ENCODE data around the gene SMYD2.

SMYD2 gene

DNA sequence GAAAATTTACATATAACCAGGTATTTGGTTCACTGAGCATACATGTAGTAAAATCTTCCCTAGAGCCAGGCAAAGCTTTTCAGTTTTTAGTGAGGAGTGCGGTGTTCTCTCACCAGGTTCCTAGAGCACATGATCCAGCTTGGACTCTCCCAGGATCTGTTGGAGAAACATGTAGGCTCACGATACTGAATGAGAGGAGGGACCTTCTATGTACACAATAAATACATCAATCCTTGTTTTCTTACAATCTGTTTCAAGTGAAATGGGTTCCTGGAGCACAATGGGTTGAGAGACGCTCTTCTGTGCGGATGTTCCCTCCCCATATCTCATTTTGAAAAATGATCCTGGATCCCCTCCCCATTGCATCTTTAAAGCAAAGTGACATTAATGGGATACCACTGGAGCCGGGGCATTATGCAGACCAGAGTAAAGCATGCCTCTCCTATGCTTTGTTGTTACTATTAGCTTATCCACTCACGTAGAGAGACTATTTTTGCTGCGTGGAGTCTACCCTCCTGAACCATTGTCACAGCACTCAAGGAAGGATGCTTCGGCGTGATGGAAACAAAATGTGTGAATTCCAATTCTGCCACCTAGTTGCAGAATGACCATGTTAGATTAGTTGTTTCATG, 19.3 kb downstream of the SMYD2 start:
- no peak for DNase-seq (ENCODE audit: low read depth in 2 of 2)

DNA sequence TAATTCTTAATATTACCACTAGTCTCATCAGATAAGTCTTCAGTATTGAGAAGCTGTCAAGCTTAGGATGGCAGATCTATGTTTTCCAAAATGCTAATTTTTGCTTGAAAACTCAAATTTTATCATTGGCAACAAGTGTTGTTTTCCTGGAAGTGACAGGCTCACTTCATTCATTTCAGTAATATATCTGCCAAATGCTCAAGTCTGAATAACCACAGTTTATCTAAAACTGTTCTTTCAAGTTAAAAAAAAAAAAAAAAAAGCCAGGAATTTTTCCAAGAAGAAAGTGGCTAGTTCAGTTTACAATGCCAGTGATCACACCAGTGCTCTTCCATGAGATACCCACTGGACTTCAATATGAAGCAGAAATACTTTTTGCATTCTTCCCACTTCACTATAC, 20.6 kb downstream of the SMYD2 start:
- no peak for DNase-seq (ENCODE audit: low read depth in 2 of 2)

DNA sequence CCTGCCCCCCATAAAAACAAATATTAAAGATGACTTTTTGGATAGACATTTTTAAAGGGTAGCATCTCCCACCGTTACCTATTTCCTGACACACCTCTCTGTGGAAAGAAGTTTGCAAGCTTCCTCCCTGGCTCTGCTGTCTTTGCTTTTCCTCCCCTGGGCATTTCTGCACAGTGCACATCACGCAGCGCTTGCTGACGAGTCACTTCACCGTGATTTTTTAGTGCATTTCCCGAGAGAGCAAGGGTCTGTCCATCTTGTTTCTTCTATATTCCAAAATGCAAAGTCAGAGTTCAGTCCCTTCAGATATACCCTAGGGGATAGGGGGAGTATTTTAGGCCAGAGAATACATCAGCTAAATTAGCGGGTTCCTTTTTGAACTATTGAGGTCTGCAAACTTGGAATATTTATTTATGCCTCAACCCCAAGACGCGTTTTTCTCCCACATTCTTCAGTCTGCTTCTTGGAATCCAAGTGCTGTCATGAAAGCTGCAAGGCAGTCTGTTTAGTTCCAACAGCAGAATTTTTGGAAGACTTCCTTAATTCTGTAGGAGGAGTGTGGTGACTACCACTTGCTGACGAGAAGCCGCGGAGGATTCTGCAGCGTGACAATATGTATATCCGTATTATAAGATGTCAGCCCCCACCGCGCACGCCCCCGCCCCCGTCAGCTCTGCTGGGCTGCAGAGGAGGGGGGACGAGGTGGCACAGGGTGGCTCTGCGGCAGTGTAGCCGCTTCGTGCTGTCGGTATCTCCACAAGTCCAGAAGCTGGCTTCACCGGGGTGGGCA, 22.4 kb downstream of the SMYD2 start:
- no peak for DNase-seq (ENCODE audit: low read depth in 2 of 2)

DNA sequence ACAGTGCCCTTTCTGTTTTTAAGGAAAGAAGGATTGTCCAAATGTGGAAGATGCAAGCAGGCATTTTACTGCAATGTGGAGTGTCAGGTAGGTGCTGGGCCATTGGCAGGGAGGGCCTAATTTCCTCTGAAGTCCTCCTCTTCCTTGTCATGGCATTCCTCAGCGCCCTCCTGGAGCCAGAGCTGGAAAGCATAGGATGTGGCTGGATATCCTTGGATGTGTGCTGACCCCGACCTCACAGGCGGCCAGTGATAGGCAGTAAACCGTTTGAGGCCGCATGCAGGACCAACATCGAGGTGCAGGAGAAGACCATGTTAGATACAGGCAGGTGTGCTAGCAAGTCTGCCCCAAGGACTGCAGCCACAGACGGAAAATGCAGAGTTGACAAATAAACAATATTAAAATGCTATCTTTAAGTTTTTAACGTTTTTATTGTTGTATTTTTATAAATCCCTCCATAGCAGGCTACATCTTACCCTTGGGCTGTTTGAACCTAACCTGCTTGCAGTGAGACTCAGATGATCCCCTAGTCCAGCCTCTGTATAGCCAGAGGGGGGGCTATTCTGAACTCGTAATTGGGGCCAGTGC, 24.3 kb downstream of the SMYD2 start:
- DNase-seq (ENCODE audit: low read depth in 2 of 2), result no peak

DNA sequence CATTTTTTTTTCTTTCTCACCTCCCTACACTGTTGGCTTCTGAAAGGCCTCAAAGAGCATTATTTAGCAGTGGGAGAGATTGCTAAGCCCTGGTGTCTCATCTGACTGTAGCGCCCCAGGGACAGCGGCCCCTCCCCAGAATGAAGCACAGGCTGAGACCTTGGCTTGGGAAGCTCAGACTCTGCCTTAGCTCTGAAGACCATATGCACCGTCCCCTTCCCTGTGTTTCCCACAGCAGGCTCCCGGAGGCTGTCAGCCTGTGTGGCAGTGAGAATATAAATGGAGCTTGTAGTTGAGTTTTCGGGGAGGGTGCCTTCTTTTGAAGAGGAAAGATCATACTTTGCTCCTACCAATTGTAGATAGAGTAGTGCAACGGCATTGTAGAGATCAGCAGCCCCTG, 25.3 kb downstream of the SMYD2 start:
- DNase-seq (ENCODE audit: low read depth in 2 of 2), result no peak

DNA sequence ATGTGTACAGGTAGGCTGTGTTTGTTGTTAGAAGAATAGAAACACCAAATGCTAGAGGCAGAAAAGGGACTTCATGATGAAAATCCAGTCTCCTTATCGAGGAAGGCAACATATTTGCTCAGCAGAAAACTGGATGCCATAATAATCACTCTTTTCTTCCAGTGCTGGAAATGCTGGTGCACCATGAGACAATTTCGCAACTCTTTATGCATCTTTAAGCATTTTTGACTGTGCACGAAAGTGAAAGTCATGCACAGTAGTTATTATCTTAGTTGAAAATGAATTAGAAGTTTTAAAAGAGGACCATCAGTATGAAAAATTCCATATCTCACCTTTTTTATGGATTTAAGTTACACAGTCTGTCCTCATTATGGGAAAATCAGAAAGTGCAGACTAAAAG, 29.1 kb downstream of the SMYD2 start:
- no peak for DNase-seq (ENCODE audit: low read depth in 2 of 2)

DNA sequence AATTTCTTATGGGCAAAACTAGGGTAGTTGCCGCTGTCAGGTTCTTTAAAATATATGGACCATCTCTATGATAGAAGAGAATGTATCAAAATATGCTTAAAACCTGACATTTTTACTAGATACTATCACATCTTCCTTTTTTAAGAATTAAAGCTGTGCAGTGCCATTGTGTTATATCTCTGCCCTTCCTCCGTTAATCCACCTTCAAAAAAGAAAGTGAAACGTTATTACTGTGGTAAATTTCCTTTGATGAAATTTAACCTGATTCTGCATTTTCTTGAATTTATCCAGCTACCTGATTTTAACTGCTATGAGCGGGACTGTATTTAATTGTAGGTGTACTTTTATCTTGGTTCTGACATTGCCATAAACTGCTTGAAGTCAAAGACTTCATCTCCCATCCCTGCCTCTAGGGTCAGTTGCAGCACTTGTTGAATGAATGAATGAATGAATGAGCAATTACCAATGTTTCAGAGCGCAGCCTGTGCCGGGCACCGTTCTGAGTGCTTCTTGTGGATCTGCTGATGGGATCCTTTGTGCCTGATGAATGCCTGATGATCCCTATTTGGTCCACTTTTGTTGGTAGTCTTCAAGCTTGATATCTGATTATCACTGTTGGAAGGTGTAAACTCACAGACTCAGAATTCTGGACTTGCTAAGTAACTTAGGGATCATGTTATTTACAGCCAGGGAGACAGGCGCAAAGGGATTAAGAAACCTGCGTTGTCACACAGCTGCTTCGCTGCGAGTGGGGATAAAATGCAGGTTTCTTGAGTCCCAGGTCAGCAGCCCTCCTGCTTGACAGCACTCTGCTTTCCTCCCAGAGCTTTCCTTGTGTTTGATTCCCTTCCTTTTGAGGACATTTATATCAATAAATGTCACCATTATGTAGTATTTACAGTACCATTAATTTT, 30.1 kb downstream of the SMYD2 start:
- DNase-seq (ENCODE audit: low read depth in 2 of 2), result no peak

DNA sequence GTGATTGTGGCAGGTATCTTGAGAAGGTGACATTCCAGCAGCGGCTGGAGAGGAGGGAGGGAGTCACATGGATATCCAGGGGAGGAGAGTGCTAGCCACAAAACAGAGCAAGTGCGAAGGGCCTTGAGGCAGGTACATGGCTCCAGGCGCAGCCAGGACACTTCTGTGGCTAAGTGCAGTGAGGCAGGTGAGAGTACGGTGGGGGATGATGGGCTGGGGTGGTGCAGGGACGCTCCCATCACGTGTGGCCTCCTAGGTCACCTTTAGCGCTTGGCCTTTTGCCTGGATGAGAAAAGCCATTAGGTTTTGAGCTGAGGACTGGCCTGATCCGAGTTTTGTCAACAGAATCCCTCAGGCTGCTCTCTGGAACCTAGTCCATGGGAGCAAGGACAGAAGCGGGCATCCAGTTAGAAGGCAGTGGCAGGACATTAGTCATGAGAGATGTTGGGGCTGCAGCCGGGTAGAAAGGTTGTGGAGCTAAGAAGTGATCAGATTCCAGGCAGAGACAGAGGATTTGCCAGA, 31.6 kb downstream of the SMYD2 start:
- DNase-seq (ENCODE audit: low read depth in 2 of 2), result no peak

DNA sequence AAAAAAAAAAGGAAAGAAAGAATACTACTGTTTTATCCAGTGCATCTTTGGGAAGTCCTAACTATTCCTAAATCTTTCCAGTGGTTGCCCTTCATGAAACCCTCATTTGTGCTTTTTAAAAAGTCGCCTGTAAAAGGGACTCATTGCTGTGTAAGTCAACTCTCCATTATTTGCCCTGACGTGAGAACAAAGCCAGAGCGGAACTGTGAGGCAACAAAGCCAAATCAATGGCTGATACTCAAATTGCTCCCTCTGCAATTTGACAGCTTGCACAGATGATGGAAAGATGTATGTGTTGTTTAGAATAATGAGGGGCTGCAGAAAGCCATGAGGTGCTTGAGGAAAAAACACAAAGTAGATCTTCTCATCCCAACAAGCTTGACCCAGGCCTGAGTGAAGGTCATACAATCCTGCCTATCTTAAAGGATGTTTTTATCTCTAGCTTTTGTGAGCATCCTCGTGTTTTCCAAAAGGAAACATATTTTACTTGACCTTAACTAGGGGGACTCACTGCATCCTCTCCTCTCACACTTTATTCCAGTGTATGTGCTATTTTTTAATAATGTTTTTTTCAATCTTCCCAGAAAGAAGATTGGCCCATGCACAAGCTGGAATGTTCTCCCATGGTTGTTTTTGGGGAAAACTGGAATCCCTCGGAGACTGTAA, 33.4 kb downstream of the SMYD2 start:
- no peak for DNase-seq (ENCODE audit: low read depth in 2 of 2)

DNA sequence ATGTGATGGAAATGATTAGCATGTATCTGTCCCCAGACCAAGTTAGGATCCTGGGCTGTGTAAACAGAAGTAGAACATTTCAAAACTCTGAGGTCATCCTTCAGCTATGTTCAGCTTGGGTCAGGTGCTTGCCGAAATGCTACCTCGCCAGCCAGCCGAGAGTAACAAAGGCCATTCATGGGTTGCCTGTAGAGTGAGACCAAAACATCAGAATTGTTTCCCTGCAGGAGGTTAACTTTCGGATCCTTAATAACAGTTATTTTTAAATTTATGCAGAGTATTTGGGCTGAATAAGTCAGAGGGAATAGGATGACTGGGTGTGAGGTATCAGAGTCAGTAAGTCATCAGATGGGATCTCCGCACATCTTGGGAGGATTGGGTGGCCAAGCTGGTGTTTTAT, 35.6 kb downstream of the SMYD2 start:
- DNase-seq (ENCODE audit: low read depth in 2 of 2), result no peak

DNA sequence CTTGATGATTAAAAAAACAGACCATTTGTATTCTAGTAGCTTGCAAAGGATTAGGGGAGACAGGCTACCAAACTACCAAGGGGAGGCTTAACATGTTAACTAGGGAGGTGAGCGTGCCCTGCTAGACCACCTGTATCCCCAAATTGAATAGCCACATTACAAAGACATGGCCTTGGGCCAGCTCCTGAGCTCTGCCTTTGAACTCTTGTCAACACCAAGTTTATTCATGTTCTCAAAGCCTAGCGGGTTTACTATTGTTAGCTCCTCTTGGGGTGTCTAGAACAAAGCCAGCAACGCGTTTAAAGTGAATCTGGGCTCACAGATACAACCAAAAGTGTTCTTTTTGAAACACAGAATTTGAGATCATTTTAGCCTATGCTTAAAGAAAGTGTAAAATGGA, 36.3 kb downstream of the SMYD2 start:
- DNase-seq (ENCODE audit: low read depth in 2 of 2), result no peak

DNA sequence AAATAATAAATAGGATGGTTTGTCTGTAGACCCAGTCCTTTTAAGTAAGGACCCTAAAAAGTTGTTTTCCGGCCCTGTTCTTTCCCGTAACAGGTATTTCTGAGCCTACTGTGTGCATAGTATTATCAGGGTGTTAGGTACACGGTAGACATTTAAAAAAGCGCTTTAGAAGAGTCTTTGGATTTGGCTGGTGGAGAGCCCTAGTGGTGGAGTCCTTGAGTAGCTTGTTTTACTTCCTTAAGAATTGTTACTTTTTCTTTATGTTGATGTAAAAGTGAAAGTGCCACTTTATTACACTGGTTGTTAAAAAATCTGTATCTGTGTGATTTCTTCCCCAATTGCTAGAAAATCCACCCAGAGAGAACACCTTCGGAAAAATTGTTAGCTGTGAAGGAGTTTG, 36.8 kb downstream of the SMYD2 start:
- no peak for DNase-seq (ENCODE audit: low read depth in 2 of 2)

DNA sequence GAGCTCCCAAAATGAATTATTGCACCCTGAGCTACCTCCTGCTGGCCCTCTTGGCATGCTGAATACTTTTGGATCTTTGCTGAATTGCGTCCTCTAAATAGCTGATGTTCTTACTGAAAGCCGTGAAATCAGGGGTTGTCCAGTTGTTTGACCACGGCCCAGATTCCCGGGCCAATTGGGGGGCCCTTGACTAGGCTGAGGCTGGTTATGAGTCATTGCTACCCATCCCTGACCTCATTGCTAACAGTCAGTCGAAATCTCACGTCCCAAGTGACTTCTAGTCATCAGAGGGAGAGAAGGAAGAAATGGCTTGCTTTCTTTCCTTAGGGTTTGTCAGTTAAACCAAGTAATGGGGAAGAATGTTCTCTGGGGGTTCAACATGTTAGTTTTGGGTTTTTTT, 37.4 kb downstream of the SMYD2 start:
- no peak for DNase-seq (ENCODE audit: low read depth in 2 of 2)

DNA sequence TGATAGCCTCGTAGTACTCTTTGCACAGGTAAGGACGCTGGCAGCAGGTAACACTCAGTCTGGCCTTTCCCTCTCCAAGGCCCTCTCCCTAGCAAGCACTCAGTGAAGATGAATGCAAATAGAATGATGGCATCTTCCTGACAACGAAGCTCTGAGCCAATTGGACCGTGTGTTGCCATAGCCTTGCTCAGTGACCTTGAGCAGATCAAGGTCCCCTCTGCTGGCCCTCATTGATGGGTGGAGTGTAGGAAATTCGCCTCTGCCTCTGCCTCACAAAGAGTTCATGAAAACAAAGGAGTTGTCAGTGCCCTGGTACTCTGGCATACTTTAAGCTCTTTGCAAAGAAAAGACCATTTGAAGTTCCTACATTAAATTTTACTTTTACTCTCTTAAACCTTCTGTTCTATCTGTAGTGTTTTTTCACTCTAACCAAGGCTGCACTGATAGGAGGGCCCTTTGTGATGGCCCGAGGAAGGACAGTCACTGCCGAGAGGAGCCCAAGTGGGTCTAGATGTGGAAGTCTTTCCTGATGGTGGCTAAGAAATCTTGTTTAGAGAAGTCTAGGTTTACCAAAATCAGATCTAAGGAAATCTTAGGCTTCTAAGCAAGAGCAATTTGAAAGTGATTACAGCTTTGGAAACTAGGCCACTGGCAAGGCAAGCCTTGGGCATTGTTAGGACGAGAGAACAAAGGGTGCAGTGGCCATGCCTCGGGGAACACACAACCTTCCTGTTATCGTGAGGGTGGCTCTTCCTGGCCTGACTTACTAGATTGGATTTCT, 38.2 kb downstream of the SMYD2 start:
- DNase-seq (ENCODE audit: low read depth in 2 of 2), result no peak

DNA sequence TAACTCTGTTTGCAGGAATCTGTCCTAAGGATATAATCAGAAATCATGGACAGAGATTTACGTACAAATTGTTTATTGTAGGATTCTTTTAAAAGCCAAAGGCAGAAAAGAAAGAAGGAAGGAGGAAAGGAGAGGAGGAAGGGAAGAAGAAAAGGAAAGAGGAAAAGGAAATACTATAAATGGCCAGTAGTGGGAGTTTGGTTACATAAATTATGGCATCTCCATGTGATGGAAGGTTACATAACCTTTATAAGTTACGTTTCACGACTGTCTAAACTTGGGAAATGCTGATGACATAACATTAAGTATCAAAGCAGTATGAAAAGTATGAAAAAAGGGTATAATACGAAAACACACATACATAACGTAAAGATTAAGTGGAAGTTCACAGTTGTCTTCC, 39.0 kb downstream of the SMYD2 start:
- DNase-seq (ENCODE audit: low read depth in 2 of 2), result no peak

DNA sequence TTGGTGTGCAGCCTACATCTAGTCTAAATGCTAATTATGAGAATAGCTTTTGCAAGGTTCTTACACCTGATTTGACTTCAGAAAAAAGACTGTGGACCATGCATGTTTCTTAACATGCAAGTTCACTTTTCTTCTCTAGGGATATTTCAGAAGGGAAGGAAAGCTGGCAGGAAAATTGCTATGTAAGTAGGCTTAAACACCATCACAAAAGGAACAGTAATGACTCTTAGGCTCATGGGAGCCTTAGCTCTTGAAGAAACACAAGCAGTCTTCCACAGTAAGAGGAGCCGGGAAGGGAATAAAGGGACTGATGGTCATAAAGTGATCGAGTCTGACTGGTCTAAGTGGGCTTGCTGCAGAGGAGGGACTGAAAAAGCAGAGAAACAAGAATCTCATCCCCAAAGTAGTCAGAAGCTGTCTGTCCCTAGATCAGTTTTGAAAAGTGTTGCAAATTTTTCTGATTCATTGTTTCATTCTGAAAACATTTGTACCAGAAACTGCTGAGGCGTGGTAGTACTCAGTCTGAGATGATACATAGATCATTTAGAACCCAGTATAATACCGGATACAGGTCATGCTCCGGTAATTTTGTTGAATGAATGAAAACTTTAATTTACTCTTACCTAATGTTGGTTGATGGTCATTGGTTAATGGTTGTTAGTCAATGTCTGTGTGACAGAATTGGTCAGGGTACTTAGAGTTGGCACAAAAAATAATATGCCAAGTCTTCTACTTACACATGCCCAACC, 40.9 kb downstream of the SMYD2 start:
- no peak for DNase-seq (ENCODE audit: low read depth in 2 of 2)

DNA sequence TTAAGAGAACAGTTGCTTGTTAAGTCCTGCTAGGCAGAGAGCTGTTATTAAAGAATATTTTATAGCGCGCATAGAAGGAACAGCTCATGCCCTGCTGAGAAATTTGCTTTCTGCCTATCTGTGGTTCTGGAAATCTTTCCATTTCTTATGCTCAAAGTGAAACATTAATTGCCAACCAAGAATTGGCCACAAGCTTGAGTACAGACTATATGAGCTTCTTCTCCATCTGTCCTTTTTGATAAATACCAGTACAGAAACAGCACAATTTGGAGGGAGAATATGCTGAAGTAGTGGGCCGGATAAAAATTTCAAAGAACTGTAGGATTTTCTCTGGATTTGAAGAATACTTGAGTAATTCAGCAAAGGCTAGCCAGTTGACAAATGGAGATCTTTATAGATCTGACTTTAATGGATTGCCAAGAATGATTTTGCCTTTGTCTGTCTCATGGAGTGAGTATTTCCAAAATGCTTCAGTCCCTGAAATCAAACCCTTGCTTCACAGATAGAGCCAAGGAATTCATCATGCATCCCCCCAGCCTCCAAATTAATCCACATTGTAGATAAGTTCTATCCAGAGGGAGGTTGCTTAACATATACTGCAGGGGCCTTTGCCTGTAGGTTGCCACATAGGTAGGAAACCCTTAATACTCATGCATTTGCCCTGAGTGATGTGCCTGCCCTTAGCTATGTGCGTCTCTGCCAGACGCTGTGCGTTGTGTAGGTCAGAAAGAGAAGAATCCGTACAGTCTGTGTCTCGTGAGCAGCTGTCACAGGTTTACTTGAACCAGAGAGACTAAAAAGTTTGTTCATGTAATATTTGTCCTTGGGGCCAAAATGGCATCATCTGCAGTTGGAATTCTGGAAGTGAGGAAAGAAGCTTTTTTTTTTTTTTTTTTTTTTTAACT, 44.2 kb downstream of the SMYD2 start:
- DNase-seq (ENCODE audit: low read depth in 2 of 2), result no peak

DNA sequence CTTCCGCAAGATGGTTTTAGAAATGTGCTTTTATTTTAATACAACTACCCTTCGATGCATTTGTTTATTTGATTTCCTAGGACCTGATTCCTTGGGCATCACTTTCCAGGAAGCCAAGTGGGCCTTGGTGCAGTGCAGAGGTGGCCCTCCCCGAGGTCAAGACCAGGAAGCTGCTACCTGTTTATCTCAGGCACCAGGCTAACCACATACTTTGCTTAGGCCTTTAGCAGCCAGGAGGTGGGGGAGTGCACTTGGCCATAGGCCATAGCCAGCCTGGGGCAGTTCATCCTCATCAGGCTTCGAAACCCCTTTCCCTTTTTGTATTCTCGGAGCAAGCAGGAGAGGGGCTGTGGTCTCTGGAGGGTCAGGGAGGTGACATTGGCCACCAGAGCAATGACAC, 45.4 kb downstream of the SMYD2 start:
- no peak for DNase-seq (ENCODE audit: low read depth in 2 of 2)

DNA sequence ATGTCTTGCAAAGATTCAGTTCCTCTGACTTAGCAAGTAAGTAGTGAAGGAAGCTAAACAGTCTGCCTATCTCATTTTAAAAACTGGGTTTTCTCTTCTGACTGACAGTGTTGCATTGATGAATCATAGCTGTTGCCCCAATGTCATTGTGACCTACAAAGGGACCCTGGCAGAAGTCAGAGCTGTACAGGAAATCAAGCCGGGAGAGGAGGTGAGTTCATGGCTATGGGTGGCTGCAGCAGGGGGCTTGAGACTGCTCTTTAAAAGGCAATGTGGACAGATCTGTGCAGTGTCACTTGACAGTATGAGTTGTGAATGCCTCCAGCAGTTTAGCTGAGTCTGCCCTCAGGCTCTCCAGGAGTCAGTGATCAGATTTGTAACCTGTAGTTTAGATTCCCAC, 46.6 kb downstream of the SMYD2 start:
- no peak for DNase-seq (ENCODE audit: low read depth in 2 of 2)
